HepG2 (cell line): ENCODE measurements around the gene INTS1.

Experiments used
- CC2D1A ChIP-seq: sonication (generic); formaldehyde crosslinking; IDR thresholded peaks from 2 replicates; pipeline ENCODE4 v1.8.1; 2023; ENCODE audit warnings: mild to moderate bottlenecking, missing genetic modification reagents
- MZF1 ChIP-seq: sonication (generic); formaldehyde crosslinking; IDR thresholded peaks from 2 replicates; pipeline ENCODE4 v1.8.1; 2023; ENCODE audit warnings: mild to moderate bottlenecking, missing genetic modification reagents, borderline replicate concordance
- NFIC ChIP-seq: IDR thresholded peaks from 2 replicates; pipeline ENCODE4 v1.6.1; 2012; ENCODE audit warnings: mild to moderate bottlenecking, low read length, inconsistent platforms
- TF ChIP-seq, protein P1 (sequence below): sonication (generic); formaldehyde crosslinking; IDR thresholded peaks from 2 replicates; pipeline ENCODE4 v1.5.0; 2020; ENCODE audit warnings: mild to moderate bottlenecking, missing genetic modification reagents, moderate library complexity
- TF ChIP-seq, protein P2 (sequence below): sonication (generic); formaldehyde crosslinking; IDR thresholded peaks from 2 replicates; pipeline ENCODE4 v1.5.0; 2020; ENCODE audit warnings: mild to moderate bottlenecking, missing genetic modification reagents, borderline replicate concordance

DNA sequence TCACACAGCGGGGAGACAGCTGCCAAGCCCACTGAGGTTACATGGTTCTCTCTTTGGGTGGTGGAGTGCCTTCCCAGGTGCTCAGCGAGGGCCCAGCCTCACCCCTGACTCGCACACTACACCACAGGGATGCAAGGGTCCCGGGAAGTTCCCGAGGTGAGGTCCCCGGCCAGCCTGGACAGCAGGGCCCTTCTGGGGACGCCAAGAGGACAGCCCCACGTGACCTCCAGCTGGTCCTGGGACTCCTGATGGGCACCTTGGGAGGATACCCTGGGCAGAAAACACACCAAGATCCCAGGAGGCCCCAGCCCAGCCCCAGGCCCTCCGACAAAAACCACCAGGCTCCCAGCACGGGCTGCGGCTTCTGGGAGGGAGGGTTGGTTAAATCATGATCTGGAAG, 53.2 kb downstream of the INTS1 start:
- TF ChIP-seq MZF1 (no peak), NFIC (no peak), CC2D1A (CRISPR knock-in tag) (no peak)
- TF ChIP-seq, protein P1, sequence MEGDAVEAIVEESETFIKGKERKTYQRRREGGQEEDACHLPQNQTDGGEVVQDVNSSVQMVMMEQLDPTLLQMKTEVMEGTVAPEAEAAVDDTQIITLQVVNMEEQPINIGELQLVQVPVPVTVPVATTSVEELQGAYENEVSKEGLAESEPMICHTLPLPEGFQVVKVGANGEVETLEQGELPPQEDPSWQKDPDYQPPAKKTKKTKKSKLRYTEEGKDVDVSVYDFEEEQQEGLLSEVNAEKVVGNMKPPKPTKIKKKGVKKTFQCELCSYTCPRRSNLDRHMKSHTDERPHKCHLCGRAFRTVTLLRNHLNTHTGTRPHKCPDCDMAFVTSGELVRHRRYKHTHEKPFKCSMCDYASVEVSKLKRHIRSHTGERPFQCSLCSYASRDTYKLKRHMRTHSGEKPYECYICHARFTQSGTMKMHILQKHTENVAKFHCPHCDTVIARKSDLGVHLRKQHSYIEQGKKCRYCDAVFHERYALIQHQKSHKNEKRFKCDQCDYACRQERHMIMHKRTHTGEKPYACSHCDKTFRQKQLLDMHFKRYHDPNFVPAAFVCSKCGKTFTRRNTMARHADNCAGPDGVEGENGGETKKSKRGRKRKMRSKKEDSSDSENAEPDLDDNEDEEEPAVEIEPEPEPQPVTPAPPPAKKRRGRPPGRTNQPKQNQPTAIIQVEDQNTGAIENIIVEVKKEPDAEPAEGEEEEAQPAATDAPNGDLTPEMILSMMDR (CRISPR knock-in tag) = no peak
- TF ChIP-seq, protein P2, sequence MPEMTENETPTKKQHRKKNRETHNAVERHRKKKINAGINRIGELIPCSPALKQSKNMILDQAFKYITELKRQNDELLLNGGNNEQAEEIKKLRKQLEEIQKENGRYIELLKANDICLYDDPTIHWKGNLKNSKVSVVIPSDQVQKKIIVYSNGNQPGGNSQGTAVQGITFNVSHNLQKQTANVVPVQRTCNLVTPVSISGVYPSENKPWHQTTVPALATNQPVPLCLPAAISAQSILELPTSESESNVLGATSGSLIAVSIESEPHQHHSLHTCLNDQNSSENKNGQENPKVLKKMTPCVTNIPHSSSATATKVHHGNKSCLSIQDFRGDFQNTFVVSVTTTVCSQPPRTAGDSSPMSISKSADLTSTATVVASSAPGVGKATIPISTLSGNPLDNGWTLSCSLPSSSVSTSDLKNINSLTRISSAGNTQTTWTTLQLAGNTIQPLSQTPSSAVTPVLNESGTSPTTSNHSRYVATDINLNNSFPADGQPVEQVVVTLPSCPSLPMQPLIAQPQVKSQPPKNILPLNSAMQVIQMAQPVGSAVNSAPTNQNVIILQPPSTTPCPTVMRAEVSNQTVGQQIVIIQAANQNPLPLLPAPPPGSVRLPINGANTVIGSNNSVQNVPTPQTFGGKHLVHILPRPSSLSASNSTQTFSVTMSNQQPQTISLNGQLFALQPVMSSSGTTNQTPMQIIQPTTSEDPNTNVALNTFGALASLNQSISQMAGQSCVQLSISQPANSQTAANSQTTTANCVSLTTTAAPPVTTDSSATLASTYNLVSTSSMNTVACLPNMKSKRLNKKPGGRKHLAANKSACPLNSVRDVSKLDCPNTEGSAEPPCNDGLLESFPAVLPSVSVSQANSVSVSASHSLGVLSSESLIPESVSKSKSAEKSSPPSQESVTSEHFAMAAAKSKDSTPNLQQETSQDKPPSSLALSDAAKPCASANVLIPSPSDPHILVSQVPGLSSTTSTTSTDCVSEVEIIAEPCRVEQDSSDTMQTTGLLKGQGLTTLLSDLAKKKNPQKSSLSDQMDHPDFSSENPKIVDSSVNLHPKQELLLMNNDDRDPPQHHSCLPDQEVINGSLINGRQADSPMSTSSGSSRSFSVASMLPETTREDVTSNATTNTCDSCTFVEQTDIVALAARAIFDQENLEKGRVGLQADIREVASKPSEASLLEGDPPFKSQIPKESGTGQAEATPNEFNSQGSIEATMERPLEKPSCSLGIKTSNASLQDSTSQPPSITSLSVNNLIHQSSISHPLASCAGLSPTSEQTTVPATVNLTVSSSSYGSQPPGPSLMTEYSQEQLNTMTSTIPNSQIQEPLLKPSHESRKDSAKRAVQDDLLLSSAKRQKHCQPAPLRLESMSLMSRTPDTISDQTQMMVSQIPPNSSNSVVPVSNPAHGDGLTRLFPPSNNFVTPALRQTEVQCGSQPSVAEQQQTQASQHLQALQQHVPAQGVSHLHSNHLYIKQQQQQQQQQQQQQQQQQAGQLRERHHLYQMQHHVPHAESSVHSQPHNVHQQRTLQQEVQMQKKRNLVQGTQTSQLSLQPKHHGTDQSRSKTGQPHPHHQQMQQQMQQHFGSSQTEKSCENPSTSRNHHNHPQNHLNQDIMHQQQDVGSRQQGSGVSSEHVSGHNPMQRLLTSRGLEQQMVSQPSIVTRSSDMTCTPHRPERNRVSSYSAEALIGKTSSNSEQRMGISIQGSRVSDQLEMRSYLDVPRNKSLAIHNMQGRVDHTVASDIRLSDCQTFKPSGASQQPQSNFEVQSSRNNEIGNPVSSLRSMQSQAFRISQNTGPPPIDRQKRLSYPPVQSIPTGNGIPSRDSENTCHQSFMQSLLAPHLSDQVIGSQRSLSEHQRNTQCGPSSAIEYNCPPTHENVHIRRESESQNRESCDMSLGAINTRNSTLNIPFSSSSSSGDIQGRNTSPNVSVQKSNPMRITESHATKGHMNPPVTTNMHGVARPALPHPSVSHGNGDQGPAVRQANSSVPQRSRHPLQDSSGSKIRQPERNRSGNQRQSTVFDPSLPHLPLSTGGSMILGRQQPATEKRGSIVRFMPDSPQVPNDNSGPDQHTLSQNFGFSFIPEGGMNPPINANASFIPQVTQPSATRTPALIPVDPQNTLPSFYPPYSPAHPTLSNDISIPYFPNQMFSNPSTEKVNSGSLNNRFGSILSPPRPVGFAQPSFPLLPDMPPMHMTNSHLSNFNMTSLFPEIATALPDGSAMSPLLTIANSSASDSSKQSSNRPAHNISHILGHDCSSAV (CRISPR knock-in tag) = no peak
